Hepatocyte (in vitro differentiated cells): ENCODE measurements around the gene TMEM41A. TPM values are rescaled to one million over a fixed set of nuclear protein-coding genes. Genes with fewer than 3 reads are reported as not detected.

ENCODE experiments used
- DNase-seq: peaks from one replicate; pipeline ENCODE4 v3.0.0-alpha.2; 2016; ENCODE audit warnings: low spot score
- H2AFZ ChIP-seq: fragments of 200-600 bp; sonication (generic); 2 replicates; pipeline ENCODE4 v1.6.0; 2016; ENCODE audit warnings: antibody characterized with exemption, mild to moderate bottlenecking
- H3K27ac ChIP-seq: fragments of 200-600 bp; sonication (generic); 2 replicates; pipeline ENCODE4 v1.5.1; 2016; ENCODE audit warnings: mild to moderate bottlenecking
- H3K27me3 ChIP-seq: fragments of 200-600 bp; sonication (generic); 2 replicates; pipeline ENCODE4 v1.6.1; 2016
- H3K36me3 ChIP-seq: fragments of 200-600 bp; sonication (generic); replicated peaks from 2 replicates; pipeline ENCODE4 v1.5.1; 2016; ENCODE audit warnings: low read depth; ENCODE audit not compliant: insufficient read depth
- H3K4me1 ChIP-seq: fragments of 200-600 bp; sonication (generic); 2 replicates; pipeline ENCODE4 v1.5.1; 2016; ENCODE audit warnings: mild to moderate bottlenecking, moderate library complexity; ENCODE audit not compliant: insufficient read depth
- H3K4me2 ChIP-seq: fragments of 200-600 bp; sonication (generic); 2 replicates; pipeline ENCODE4 v1.6.0; 2016
- H3K4me3 ChIP-seq: fragments of 200-600 bp; sonication (generic); 2 replicates; pipeline ENCODE4 v1.5.1; 2016; ENCODE audit warnings: mild to moderate bottlenecking
- H3K79me2 ChIP-seq: fragments of 200-600 bp; sonication (generic); 2 replicates; pipeline ENCODE4 v1.6.0; 2017; ENCODE audit warnings: mild to moderate bottlenecking
- H3K9me2 ChIP-seq: fragments of 200-600 bp; sonication (generic); replicated peaks from 2 replicates; pipeline ENCODE4 v1.6.0; 2017; ENCODE audit warnings: mild to moderate bottlenecking; ENCODE audit not compliant: insufficient read depth
- H3K9me3 ChIP-seq: fragments of 200-600 bp; sonication (generic); 2 replicates; pipeline ENCODE4 v1.5.1; 2016; ENCODE audit warnings: low read depth, mild to moderate bottlenecking
- H4K20me1 ChIP-seq: fragments of 200-600 bp; sonication (generic); 2 replicates; pipeline ENCODE4 v1.6.0; 2016; ENCODE audit warnings: mild to moderate bottlenecking; ENCODE audit not compliant: insufficient read depth, poor library complexity, severe bottlenecking
- EZH2 ChIP-seq: fragments of 200-600 bp; sonication (generic); IDR thresholded peaks from 2 replicates; pipeline ENCODE4 v1.6.1; 2016; ENCODE audit warnings: antibody characterized with exemption, mild to moderate bottlenecking, borderline replicate concordance
- EZH2phosphoT487 ChIP-seq: fragments of 200-600 bp; sonication (generic); IDR thresholded peaks from one replicate; pipeline ENCODE4 v1.6.1; 2018; ENCODE audit warnings: antibody characterized with exemption, mild to moderate bottlenecking, low read depth, moderate library complexity; ENCODE audit not compliant: unreplicated experiment, severe bottlenecking
- WGBS: methylation state at CpG from one replicate; pipeline ENCODE4 v1.1.6; 2016; ENCODE audit warnings: low lambda C conversion rate; ENCODE audit errors: missing lambda C conversion rate; 5-methylcytosine and 5-hydroxymethylcytosine counted together
- polyA plus RNA-seq: library from polyadenylated mRNA; unstranded; fragments of >200 nt; fragmentation: Nextera tagmentation; extraction: Ambion mirVana; gene quantifications from 2 replicates; pipeline ENCODE4 v1.2.1, GENCODE V29; 2016
- total RNA-seq: library from RNA; depleted of rRNA; stranded (reverse); fragments of >200 nt; gene quantifications from 2 replicates; pipeline ENCODE4 v1.2.3, GENCODE V29; 2014
- TF ChIP-seq, protein P1 (sequence below): fragments of 200-600 bp; sonication (generic); IDR thresholded peaks from 2 replicates; pipeline ENCODE4 v1.5.1; 2016; ENCODE audit warnings: antibody characterized with exemption, mild to moderate bottlenecking; ENCODE audit not compliant: poor library complexity

TMEM41A gene
- total and polyA plus RNA-seq, 2 experiments from 2014 or later = 43.4 to 62.4 TPM

DNA sequence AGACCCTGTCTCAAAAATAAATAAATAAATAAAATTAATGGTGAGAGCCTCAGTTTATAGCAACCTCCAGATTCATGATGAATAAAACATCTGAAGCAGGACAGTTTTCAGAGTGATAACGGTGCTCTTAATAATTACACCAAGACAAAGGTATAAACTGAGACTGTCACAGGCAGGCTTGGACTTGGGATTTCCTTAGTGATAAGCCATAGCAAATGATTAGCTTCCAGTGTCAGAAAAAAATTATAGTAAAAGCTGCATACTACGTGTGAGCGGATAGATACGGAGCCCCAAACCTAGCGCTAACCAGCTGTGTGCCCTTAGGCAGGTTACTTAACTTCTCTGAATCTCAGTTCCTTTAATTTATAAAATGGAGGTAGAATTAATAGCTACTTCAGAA is 32.0 kb upstream of the TMEM41A start:
- no peak overlapping the region for H3K4me2 ChIP-seq
- TF ChIP-seq EZH2 = no peak
- TF ChIP-seq, protein P1, sequence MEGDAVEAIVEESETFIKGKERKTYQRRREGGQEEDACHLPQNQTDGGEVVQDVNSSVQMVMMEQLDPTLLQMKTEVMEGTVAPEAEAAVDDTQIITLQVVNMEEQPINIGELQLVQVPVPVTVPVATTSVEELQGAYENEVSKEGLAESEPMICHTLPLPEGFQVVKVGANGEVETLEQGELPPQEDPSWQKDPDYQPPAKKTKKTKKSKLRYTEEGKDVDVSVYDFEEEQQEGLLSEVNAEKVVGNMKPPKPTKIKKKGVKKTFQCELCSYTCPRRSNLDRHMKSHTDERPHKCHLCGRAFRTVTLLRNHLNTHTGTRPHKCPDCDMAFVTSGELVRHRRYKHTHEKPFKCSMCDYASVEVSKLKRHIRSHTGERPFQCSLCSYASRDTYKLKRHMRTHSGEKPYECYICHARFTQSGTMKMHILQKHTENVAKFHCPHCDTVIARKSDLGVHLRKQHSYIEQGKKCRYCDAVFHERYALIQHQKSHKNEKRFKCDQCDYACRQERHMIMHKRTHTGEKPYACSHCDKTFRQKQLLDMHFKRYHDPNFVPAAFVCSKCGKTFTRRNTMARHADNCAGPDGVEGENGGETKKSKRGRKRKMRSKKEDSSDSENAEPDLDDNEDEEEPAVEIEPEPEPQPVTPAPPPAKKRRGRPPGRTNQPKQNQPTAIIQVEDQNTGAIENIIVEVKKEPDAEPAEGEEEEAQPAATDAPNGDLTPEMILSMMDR = no peak
- TF ChIP-seq EZH2phosphoT487 = no peak
- H4K20me1 ChIP-seq = no peaks in the 10 kb centered on the region
- WGBS = 63% methylated on average over 5 of the region's 5 CpGs
- no peaks in the 10 kb centered on the region for H3K79me2 ChIP-seq
- no peaks in the 10 kb centered on the region for H3K4me1 ChIP-seq
- no peak overlapping the region for H3K27ac ChIP-seq
- no peaks in the 10 kb centered on the region for H3K9me3 ChIP-seq
- no peak overlapping the region for H3K4me3 ChIP-seq
- no peaks in the 10 kb centered on the region for H3K27me3 ChIP-seq
- H2AFZ ChIP-seq = no peak overlapping the region
- H3K9me2 ChIP-seq = no peaks in the 10 kb centered on the region
- H3K36me3 ChIP-seq = no peaks in the 10 kb centered on the region
- no peak for DNase-seq

DNA sequence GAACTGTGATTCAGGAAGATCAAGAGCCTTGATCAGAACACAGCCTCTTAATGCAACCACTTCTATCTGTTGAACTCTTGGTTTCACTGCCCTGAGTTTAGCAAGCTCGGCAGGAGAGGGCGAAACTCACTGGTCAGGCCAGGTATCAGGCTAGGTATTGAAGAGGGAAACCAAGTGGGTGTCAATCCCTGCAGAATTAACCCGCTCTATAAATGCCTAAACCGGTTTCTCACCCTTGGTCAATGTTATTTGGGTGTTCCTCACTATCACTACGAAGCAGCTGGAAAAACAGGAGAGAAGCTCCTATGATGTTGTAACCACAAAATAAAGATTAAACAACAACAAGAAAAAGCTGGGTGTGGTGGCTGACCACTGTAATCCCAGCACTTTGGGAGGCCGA is 29.7 kb upstream of the TMEM41A start:
- Histone ChIP-seq H3K27ac (no peak overlapping the region), H2AFZ (no peak overlapping the region), H3K79me2 (no peaks in the 10 kb centered on the region), H3K4me3 (no peak overlapping the region), H3K4me2 (no peak overlapping the region), H3K27me3 (no peaks in the 10 kb centered on the region), H3K36me3 (no peaks in the 10 kb centered on the region), H3K4me1 (no peaks in the 10 kb centered on the region), H4K20me1 (no peaks in the 10 kb centered on the region), H3K9me3 (no peaks in the 10 kb centered on the region), H3K9me2 (no peaks in the 10 kb centered on the region)
- TF ChIP-seq EZH2phosphoT487 (no peak), EZH2 (no peak)
- TF ChIP-seq, protein P1 = no peak
- 91% methylated on average over 6 of the region's 6 CpGs for WGBS
- DNase-seq = no peak

- no peaks in the 10 kb centered on the region for H3K9me3 ChIP-seq
- H3K79me2 ChIP-seq = no peaks in the 10 kb centered on the region
- no peak overlapping the region for H3K27ac ChIP-seq
- no peak for DNase-seq
- no peaks in the 10 kb centered on the region for H3K36me3 ChIP-seq
- WGBS = 83% methylated on average over 9 of the region's 9 CpGs
- H2AFZ ChIP-seq = no peak overlapping the region
- H3K9me2 ChIP-seq = no peaks in the 10 kb centered on the region
- no peaks in the 10 kb centered on the region for H3K27me3 ChIP-seq
- H4K20me1 ChIP-seq = no peaks in the 10 kb centered on the region
- no peak overlapping the region for H3K4me3 ChIP-seq
- H3K4me1 ChIP-seq = no peaks in the 10 kb centered on the region
- no peak overlapping the region for H3K4me2 ChIP-seq
- TF ChIP-seq EZH2 = no peak
- TF ChIP-seq, protein P1 = no peak
These were observed 28.5 kb upstream of the TMEM41A start for GRCh38 chr3:185527364-185527763.

DNA sequence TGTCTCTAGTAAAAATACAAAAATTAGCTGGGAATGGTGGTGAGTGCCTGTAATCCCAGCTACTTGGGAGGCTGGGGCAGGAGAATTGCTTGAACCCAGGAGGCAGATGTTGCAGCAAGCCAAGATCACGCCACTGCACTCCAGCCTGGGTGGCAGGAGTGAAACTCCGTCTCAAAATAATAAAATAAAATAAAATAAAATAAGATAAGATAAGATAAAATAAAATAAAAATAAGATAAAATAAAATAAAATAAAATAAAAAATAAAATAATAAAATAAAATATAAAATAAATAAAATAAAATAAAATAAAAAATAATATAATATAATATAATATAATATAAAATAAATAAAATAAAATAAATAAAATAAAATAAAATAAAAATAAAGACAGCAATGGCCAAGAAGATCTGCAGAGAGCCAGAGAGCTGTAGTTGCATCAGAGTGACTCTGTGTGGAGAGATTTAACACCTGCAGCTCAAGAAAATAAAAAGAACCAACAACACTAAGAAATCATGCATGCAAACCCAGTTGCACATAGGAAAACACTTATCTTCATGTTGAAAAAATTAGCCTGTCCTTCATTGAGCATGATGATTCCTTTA is 27.6 kb upstream of the TMEM41A start:
- Histone ChIP-seq H4K20me1 (no peaks in the 10 kb centered on the region), H3K4me1 (no peaks in the 10 kb centered on the region)

More for the DNA sequence above, 27.6 kb upstream of the TMEM41A start:
- DNase-seq = no peak
- Histone ChIP-seq H3K36me3 (no peaks in the 10 kb centered on the region), H3K79me2 (no peaks in the 10 kb centered on the region), H2AFZ (no peak overlapping the region), H3K27me3 (no peaks in the 10 kb centered on the region), H3K9me3 (no peaks in the 10 kb centered on the region), H3K9me2 (no peaks in the 10 kb centered on the region), H3K4me3 (no peak overlapping the region), H3K27ac (no peak overlapping the region), H3K4me2 (no peak overlapping the region)
- WGBS = 95% methylated on average over 2 of the region's 2 CpGs
- TF ChIP-seq, protein P1 = no peak
- TF ChIP-seq EZH2phosphoT487 = no peak
- no peak for TF ChIP-seq EZH2
